Subcutaneous abdominal adipose tissue (tissue), 5 donors: ENCODE data around the gene RSPH9.

Experiments used
- H3K27ac ChIP-seq: one replicate; pipeline ENCODE4 v1.7.0; 2013; ENCODE audit warnings: low read depth, mild to moderate bottlenecking, inconsistent platforms, low read length, moderate library complexity
- H3K27me3 ChIP-seq, 5 donors: one replicate each; pipeline ENCODE4 v1.7.0; 2013; ENCODE audit warnings: low read length in 5 of 5, inconsistent platforms in 1 of 5; ENCODE audit not compliant: control insufficient read depth in 5 of 5, insufficient read depth in 4 of 5
- H3K36me3 ChIP-seq, 5 donors: one replicate each; pipeline ENCODE4 v1.7.0; 2013; ENCODE audit warnings: low read length in 5 of 5; ENCODE audit not compliant: control insufficient read depth in 5 of 5, insufficient read depth in 5 of 5
- H3K4me1 ChIP-seq, 5 donors: one replicate each; pipeline ENCODE4 v1.7.0; 2013; ENCODE audit warnings: low read length in 5 of 5, mild to moderate bottlenecking in 3 of 5, moderate library complexity in 1 of 5; ENCODE audit not compliant: control insufficient read depth in 5 of 5, insufficient read depth in 5 of 5
- H3K4me3 ChIP-seq, 5 donors: one replicate each; pipeline ENCODE4 v1.7.0; 2013; ENCODE audit warnings: low read length in 5 of 5, low read depth in 1 of 5
- H3K9ac ChIP-seq, 5 donors: one replicate each; pipeline ENCODE4 v1.7.0; 2013; ENCODE audit warnings: low read length in 5 of 5, mild to moderate bottlenecking in 4 of 5, moderate library complexity in 3 of 5
- H3K9me3 ChIP-seq, 5 donors: one replicate each; pipeline ENCODE4 v1.7.0; 2013; ENCODE audit warnings: low read length in 5 of 5; ENCODE audit not compliant: control insufficient read depth in 5 of 5
- donor health status: healthy.
- donor health status: healthy.
- donor health status: healthy.
- donor health status: healthy.
- donor health status: healthy.

The RSPH9 gene

GRCh38 chr6:43682724-43683429, 38.0 kb downstream of the RSPH9 start:
- no peak overlapping the region for H3K4me3 ChIP-seq
- H3K9me3 ChIP-seq, result no peaks in the 10 kb centered on the region
- H3K36me3 ChIP-seq, result peaks cover 0 to 37% (median 27%) of the 10 kb centered on the region in 5 donors
- no peak overlapping the region for H3K27ac ChIP-seq
- H3K4me1 ChIP-seq, result peaks cover under 1 to 43% (median 29%) of the 10 kb centered on the region in 5 donors
- no peaks in the 10 kb centered on the region for H3K27me3 ChIP-seq
- no peak overlapping the region for H3K9ac ChIP-seq

- Histone ChIP-seq H3K4me3 (no peak overlapping the region), H3K4me1 (peaks cover 5 to 48% (median 34%) of the 10 kb centered on the region in 5 donors), H3K9ac (no peak overlapping the region), H3K9me3 (no peaks in the 10 kb centered on the region), H3K36me3 (peaks cover 0 to 28% (median 19%) of the 10 kb centered on the region in 5 donors), H3K27me3 (no peaks in the 10 kb centered on the region), H3K27ac (no peak overlapping the region)
These were observed 39.0 kb downstream of the RSPH9 start for GRCh38 chr6:43683708-43684455.

- peaks cover 5 to 40% (median 32%) of the 10 kb centered on the region in 5 donors for H3K4me1 ChIP-seq
- no peaks in the 10 kb centered on the region for H3K9me3 ChIP-seq
- H3K27me3 ChIP-seq, result no peaks in the 10 kb centered on the region
- peak overlapping the region; percentile 74 to 95 (median 89) for H3K9ac ChIP-seq
- H3K27ac ChIP-seq, result peak overlapping the region; percentile 67
- peaks cover 0 to 3% (median 0%) of the 10 kb centered on the region in 5 donors for H3K36me3 ChIP-seq
- H3K4me3 ChIP-seq, result peak overlapping the region; percentile 77 to 99 (median 98)
These were observed 42.2 kb downstream of the RSPH9 start for GRCh38 chr6:43687079-43687436.

GRCh38 chr6:43687437-43688347, 42.9 kb downstream of the RSPH9 start, which contains the start of gene MRPS18A:
Gene MRPS18A, minus strand, starts transcription at chr6:43687791. Its CDS starts 12 bp downstream, at chr6:43687779.
- Histone ChIP-seq H3K36me3 (peaks cover 0 to 3% (median 0%) of the 10 kb centered on the region in 5 donors), H3K4me3 (peak within 1 kb of the TSS; percentile 77 to 99 (median 98)), H3K27me3 (no peaks in the 10 kb centered on the region), H3K27ac (peak within 1 kb of the TSS; percentile 67), H3K9ac (peak within 1 kb of the TSS; percentile 74 to 95 (median 89)), H3K4me1 (peaks cover 5 to 38% (median 26%) of the 10 kb centered on the region in 5 donors), H3K9me3 (no peaks in the 10 kb centered on the region)

GRCh38 chr6:43689421-43689820, 44.6 kb downstream of the RSPH9 start:
- peaks cover 5 to 21% (median 21%) of the 10 kb centered on the region in 5 donors for H3K4me1 ChIP-seq
- H3K9me3 ChIP-seq, result no peaks in the 10 kb centered on the region
- H3K27me3 ChIP-seq, result no peaks in the 10 kb centered on the region
- H3K36me3 ChIP-seq, result no peaks in the 10 kb centered on the region
- H3K9ac ChIP-seq, result no peak overlapping the region
- H3K27ac ChIP-seq, result no peak overlapping the region
- no peak overlapping the region for H3K4me3 ChIP-seq

GRCh38 chr6:43695215-43695966, 50.6 kb downstream of the RSPH9 start:
- Histone ChIP-seq H3K4me1 (peaks cover 8 to 18% (median 16%) of the 10 kb centered on the region in 5 donors), H3K9me3 (no peaks in the 10 kb centered on the region), H3K9ac (no peak overlapping the region), H3K36me3 (no peaks in the 10 kb centered on the region), H3K4me3 (no peak overlapping the region), H3K27me3 (peaks cover 0 to 13% (median 3%) of the 10 kb centered on the region in 5 donors), H3K27ac (no peak overlapping the region)

GRCh38 chr6:43695967-43696291, 51.1 kb downstream of the RSPH9 start:
- Histone ChIP-seq H3K36me3 (no peaks in the 10 kb centered on the region), H3K4me1 (peaks cover 8 to 18% (median 16%) of the 10 kb centered on the region in 5 donors), H3K4me3 (no peak overlapping the region), H3K9ac (no peak overlapping the region), H3K9me3 (no peaks in the 10 kb centered on the region), H3K27me3 (peaks cover 0 to 13% (median 3%) of the 10 kb centered on the region in 5 donors), H3K27ac (no peak overlapping the region)

- Histone ChIP-seq H3K27ac (no peak overlapping the region), H3K27me3 (peaks cover 0 to 13% (median 3%) of the 10 kb centered on the region in 5 donors), H3K9me3 (no peaks in the 10 kb centered on the region), H3K4me3 (no peak overlapping the region), H3K4me1 (peaks cover 11 to 27% (median 25%) of the 10 kb centered on the region in 5 donors), H3K9ac (no peak overlapping the region), H3K36me3 (no peaks in the 10 kb centered on the region)
These were observed 52.6 kb downstream of the RSPH9 start for GRCh38 chr6:43697421-43697820.
